IgD-negative memory B cell (primary cell): Measurements from ENCODE around the gene FAT1. TPM values are rescaled to one million over a fixed set of nuclear protein-coding genes. Genes with fewer than 3 reads are reported as not detected.

Source experiments
- H3K27ac Mint-ChIP-seq, 3 donors: one replicate each; pipeline ENCODE4 v1.8.0; 2020 to 2022; ENCODE audit warnings: mild to moderate bottlenecking in 3 of 3, mixed read lengths in 3 of 3, moderate library complexity in 1 of 3
- H3K27me3 Mint-ChIP-seq: one replicate; pipeline ENCODE4 v1.8.0; 2021; ENCODE audit warnings: mixed read lengths
- H3K36me3 Mint-ChIP-seq: one replicate; pipeline ENCODE4 v1.8.0; 2020; ENCODE audit warnings: mild to moderate bottlenecking, mixed read lengths
- H3K4me1 Mint-ChIP-seq, 3 donors: one replicate each; pipeline ENCODE4 v1.8.0; 2020 to 2022; ENCODE audit warnings: mixed read lengths in 3 of 3, mild to moderate bottlenecking in 1 of 3
- H3K4me3 Mint-ChIP-seq, 4 donors: one replicate each; pipeline ENCODE4 v1.8.0; 2020 to 2022; ENCODE audit warnings: mild to moderate bottlenecking in 4 of 4, mixed read lengths in 4 of 4, moderate library complexity in 3 of 4
- H3K9me3 Mint-ChIP-seq, 3 donors: one replicate each; pipeline ENCODE4 v1.8.0; 2020 to 2021; ENCODE audit warnings: mixed read lengths in 3 of 3, mild to moderate bottlenecking in 1 of 3
- polyA plus RNA-seq: library from polyadenylated mRNA; unstranded; fragments of 300-500 nt; fragmentation: Illumina TruSeq; gene quantifications from one replicate; pipeline ENCODE4 v1.2.3, GENCODE V29; 2021

FAT1 gene
- polyA plus RNA-seq, 1 donor from 2014 or later = not detected

DNA sequence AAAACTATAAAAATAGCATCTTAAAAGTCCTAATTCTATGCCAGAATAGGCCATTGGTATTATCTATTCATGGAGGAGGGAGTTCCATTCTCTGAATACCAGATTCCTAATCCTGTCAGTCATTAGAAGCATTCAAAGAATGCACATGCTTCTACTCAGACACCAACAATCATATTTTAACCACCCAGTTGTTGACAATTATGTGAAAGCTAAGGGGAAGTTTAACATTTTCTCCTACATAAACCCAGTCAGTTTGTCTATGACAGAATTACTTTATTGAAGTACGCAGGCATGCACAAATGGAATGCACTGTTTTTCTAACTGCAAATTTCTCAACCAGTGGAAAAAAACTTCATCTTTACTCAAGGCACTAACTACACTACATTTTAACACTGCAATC lies 98.7 kb downstream of the FAT1 start:
- H3K9me3 Mint-ChIP-seq = peaks cover 0 to 8% (median 0%) of the 10 kb centered on the region in 3 donors
- H3K27me3 Mint-ChIP-seq = no peaks in the 10 kb centered on the region
- peaks cover 2% of the 10 kb centered on the region for H3K36me3 Mint-ChIP-seq

DNA sequence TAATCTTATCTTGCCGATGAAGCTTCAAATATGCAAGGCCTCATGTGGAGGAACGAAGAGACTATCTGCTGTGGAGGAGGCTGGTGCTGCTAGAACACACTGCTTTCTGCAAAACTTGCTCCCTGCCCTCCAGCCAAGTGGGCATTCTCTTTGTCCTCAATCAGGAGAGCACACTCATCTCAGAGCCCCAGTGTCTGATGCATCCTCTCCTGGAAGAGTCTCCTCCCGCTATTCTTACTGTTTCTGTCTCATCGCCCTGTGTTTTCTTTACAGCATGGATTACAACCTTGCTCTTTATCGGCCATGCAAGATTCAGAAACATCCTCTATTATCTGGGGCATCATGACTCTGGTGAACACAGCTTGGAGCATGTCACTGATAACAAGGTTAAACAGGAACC lies 100.1 kb downstream of the FAT1 start:
- H3K4me3 Mint-ChIP-seq = no peak overlapping the region
- H3K27me3 Mint-ChIP-seq = no peaks in the 10 kb centered on the region
- peaks cover 0 to 1% (median 0%) of the 10 kb centered on the region in 3 donors for H3K4me1 Mint-ChIP-seq
- H3K9me3 Mint-ChIP-seq = peaks cover 0 to 4% (median 0%) of the 10 kb centered on the region in 3 donors
- H3K36me3 Mint-ChIP-seq = peaks cover 2% of the 10 kb centered on the region
- H3K27ac Mint-ChIP-seq = no peak overlapping the region

More for the DNA sequence above, 98.7 kb downstream of the FAT1 start:
- no peak overlapping the region for H3K4me3 Mint-ChIP-seq
- peaks cover 0 to 1% (median 0%) of the 10 kb centered on the region in 3 donors for H3K4me1 Mint-ChIP-seq
- H3K27ac Mint-ChIP-seq = no peak overlapping the region

DNA sequence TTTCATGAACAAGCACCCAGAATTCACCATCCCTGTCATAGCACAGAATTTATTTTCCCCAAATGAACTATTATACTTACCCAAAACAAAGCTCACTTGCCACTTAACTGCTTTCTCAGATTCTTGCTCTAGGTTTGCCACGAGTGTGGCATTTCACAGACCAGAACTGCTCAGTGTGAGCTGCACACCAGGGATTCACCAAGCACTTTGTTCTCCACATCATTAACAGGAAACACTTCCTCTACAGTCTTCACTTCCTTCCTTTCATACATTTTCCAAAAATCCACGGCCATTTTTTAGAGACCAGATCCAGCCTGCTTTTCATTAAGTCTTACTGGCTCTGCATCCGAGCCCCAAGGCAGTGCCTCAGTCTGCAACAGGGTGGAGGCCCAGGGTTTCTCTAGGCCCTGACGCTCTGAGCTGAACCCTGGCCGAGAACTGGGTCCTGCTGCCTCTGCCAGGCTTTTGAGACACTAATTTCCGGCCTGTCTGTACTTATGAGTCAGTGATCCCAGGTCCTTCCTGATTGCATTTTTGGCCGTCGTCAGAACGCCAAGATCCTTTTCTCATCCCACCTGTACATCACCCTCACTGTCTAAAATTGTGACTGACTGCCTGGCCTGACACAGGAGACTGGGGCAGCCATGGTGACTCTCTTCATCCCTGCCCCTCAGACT lies 100.7 kb downstream of the FAT1 start:
- peaks cover 0 to 1% (median 0%) of the 10 kb centered on the region in 3 donors for H3K4me1 Mint-ChIP-seq
- H3K27ac Mint-ChIP-seq = no peak overlapping the region
- no peak overlapping the region for H3K4me3 Mint-ChIP-seq
- H3K27me3 Mint-ChIP-seq = no peaks in the 10 kb centered on the region
- peaks cover 0 to 4% (median 0%) of the 10 kb centered on the region in 3 donors for H3K9me3 Mint-ChIP-seq
- peaks cover 2% of the 10 kb centered on the region for H3K36me3 Mint-ChIP-seq

DNA sequence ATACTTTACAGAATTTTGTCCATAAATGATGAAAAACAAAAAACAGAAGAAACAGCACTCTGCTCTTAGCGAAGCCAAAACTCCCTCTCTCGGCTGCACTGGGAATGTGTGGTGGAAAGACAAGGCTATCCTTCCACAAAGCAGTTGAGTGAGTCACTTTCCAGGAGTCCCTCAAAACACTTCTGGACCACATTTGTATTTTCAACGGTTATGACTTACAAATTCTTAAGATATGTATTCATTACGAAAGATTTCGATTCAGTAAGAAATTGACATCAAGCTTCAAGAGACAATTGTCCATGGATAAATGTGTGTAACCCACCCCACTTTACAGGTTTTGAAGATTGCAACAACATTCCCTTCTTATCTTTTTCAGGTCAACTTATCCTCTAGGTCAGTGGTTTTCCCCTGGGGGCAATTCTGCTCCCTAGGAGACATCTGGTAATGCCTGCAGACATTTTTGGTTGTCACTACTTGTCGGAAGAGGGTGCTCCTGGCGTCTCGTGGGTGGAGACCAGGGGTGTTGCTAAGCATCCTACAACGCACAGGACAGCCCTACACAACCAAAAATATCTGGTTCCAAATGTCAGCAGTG lies 101.6 kb downstream of the FAT1 start:
- Mint-ChIP-seq H3K27me3 (no peaks in the 10 kb centered on the region), H3K27ac (no peak overlapping the region), H3K36me3 (no peaks in the 10 kb centered on the region), H3K9me3 (peaks cover 0 to 7% (median 2%) of the 10 kb centered on the region in 3 donors), H3K4me3 (no peak overlapping the region), H3K4me1 (no peaks in the 10 kb centered on the region)

DNA sequence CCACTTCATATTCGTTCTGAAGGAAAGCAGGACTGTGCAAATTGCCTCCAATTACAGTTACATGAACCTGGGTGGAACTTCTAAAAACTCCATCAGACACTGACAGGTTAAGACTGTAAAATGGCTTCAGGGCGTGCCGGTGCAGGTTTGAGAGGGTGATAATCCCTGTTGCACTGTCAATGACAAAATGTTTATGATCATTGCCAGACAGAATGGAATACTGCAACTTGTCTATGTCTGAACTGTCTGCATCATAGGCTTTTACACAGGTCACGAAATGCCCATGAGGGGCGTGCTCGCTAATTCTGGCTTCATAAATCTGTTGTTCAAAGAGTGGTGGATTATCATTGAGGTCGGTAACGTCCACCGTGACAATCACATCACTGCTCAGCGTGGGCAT lies 104.6 kb downstream of the FAT1 start:
- Mint-ChIP-seq H3K4me3 (no peak overlapping the region), H3K4me1 (no peaks in the 10 kb centered on the region), H3K9me3 (peaks cover 3 to 7% (median 3%) of the 10 kb centered on the region in 3 donors), H3K36me3 (no peaks in the 10 kb centered on the region), H3K27ac (no peak overlapping the region), H3K27me3 (no peaks in the 10 kb centered on the region)

DNA sequence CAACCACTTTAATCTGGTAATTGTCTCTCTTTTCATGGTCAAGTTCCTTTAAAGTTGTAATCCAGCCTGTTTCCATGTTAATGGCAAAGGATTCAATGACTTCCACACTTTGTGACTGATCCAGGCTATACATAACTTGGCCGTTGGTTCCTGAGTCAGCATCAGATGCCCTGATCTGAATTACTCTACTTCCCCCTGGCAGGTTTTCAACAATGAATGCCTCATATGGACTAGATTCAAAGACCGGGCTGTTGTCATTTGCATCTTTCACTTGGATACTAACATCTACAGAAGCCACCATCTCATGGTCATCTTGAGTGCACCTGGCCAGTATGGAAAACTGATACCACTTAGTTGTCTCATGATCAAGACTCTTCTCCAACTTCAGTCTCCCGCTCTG lies 105.7 kb downstream of the FAT1 start:
- no peaks in the 10 kb centered on the region for H3K4me1 Mint-ChIP-seq
- no peaks in the 10 kb centered on the region for H3K27me3 Mint-ChIP-seq
- no peak overlapping the region for H3K4me3 Mint-ChIP-seq
- H3K27ac Mint-ChIP-seq = no peak overlapping the region
- H3K36me3 Mint-ChIP-seq = no peaks in the 10 kb centered on the region
- peaks cover 3 to 7% (median 3%) of the 10 kb centered on the region in 3 donors for H3K9me3 Mint-ChIP-seq

DNA sequence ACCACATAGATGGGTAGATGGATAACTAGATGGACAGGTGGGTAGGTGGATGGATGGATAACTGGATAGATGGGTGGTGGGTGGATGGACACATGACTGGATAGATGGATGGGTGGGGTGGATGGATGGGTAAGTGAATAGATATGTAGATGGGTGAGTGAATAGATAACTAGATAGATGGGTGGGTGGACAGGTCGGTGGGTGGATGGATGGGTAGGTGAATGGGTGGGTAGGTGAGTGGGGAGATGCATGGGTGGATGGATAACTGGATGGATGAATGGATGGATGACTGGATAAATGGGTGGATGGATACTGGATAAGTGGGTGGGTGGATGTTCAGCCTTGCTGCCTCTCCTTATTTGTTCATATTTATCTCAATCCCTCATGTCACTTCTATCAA lies 116.2 kb downstream of the FAT1 start:
- Mint-ChIP-seq H3K27ac (no peak overlapping the region), H3K4me1 (no peaks in the 10 kb centered on the region), H3K36me3 (no peaks in the 10 kb centered on the region), H3K4me3 (no peak overlapping the region), H3K9me3 (peaks cover 0 to 7% (median 2%) of the 10 kb centered on the region in 3 donors), H3K27me3 (no peaks in the 10 kb centered on the region)

DNA sequence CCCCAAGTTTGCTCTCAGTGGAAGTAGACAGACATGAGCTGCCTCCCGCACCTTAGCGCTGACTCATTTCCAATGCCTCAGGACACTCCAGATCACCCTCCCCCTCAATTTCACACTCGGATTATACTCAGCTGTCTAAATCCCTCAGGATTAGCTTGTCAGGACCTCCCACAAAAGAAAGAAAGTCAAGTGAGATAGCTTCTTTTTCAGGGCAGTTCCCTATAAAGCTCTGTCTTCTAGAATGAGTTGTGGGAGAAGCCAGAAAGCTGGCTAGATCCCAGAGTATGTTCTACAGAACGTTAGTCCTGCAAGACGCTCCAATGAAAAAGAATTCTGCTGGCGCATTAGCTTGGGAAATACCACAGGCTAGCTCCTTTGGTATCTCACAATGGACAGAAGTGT lies 117.1 kb downstream of the FAT1 start:
- H3K27ac Mint-ChIP-seq = peak overlapping the region in 1 of 3 donors; percentile 32
- no peak overlapping the region for H3K4me3 Mint-ChIP-seq
- peaks cover 0 to 7% (median 2%) of the 10 kb centered on the region in 3 donors for H3K9me3 Mint-ChIP-seq
- no peaks in the 10 kb centered on the region for H3K4me1 Mint-ChIP-seq
- H3K27me3 Mint-ChIP-seq = no peaks in the 10 kb centered on the region
- no peaks in the 10 kb centered on the region for H3K36me3 Mint-ChIP-seq

DNA sequence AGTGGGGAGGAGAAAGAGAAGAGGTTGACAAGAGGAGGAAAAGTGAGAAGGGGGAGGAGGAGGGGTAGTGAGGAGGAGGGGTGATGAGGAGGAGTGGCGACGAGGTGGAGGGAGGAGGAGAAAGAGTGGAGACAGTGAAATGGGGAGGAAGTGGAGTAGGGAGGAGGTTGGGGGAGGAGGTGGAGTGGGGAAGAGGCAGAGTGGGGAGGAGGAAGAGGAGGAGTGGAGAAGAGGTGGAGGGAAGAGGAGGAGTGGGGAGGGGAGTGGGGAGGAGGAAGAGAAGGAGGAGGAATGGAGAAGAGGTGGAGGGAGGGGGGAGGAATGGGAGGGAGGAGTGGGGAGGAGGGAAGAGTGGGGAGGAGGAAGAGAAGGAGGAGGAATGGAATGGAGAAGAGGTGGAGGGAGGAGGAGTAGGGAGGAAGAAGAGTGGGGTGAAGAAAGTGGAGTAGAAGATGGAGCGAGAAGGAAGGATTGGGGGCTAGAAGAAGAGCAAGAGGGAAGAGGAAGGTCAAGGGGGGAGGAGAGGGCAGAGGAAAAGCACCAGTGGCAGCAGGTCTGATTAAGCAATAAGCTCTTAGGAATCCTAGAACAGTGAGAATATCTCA lies 118.3 kb downstream of the FAT1 start:
- Mint-ChIP-seq H3K27ac (no peak overlapping the region), H3K27me3 (no peaks in the 10 kb centered on the region), H3K4me3 (no peak overlapping the region), H3K36me3 (no peaks in the 10 kb centered on the region), H3K9me3 (peaks cover 0 to 7% (median 2%) of the 10 kb centered on the region in 3 donors), H3K4me1 (no peaks in the 10 kb centered on the region)

DNA sequence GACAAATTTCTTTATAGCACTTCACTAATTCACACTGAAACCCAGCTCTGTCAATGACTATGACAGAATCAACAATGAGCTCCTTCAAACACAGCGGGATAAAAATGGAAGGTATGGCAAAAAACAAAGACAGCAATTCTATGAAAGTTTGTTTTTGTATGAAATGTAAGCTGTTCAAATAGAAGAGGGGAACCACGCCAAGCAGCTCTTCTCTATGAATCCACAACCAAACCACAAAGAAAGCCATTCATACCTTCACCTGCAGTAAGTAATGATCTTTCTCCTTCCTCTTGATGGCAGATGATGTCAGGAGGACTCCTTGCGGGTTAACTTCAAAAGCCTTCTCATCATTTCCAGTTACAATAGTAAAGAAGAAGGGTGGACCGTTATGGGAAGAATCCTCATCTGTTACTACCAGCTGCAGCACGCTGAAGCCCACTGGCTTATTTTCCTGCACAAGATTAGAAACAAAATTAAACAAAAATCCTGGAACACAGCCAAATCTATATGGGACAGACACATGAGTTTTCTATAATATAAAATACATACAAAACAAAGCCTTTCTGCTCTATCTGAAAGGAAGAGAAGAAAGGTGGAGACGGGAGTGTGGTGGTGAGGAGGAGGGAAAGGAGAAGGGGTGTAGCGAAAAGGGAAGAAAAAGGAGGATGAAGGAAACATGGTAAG lies 119.4 kb downstream of the FAT1 start:
- Mint-ChIP-seq H3K27me3 (no peaks in the 10 kb centered on the region), H3K4me3 (no peak overlapping the region), H3K27ac (no peak overlapping the region), H3K36me3 (no peaks in the 10 kb centered on the region), H3K9me3 (peaks cover 0 to 7% (median 0%) of the 10 kb centered on the region in 3 donors), H3K4me1 (no peaks in the 10 kb centered on the region)

DNA sequence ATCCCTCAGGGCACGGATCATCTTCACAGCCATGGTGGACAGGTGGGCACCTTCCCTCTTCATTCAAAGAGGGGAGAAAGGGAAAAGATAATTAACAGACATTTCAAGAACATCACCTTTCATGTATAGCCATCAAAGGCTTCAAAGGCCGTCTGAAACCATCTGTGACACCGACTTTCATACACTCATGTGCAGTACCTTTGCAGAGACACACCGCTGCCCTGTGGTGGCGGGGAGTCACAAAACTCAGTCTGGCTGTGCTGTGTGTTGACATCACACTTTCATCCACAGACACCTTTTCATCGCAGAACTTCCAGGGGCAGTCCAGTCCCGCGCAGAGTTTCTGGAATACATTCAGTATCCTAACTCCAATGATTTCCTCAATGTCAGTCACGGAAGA lies 120.7 kb downstream of the FAT1 start:
- no peaks in the 10 kb centered on the region for H3K4me1 Mint-ChIP-seq
- peaks cover 0 to 4% (median 0%) of the 10 kb centered on the region in 3 donors for H3K9me3 Mint-ChIP-seq
- no peaks in the 10 kb centered on the region for H3K27me3 Mint-ChIP-seq
- no peaks in the 10 kb centered on the region for H3K36me3 Mint-ChIP-seq
- peak overlapping the region in 1 of 4 donors; percentile 45 for H3K4me3 Mint-ChIP-seq
- no peak overlapping the region for H3K27ac Mint-ChIP-seq

DNA sequence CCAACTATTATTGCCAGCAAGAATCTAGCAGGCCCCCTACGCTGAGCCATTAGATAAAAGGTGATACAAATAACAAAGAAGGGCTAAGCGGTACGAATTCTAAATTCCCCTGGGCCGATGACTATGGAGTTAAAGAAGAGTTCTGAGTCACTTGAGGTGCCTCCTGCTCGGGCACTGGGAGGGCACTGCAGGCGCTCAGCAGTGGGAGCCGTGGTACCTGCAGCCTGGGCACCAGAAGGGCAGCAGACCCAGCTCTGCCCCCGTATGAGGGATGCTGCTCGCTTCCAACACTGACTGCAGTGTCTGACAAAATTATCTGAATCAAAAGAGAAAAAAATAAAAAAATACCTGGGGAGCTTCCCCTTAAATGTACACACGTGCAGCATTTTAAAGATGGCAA lies 124.2 kb downstream of the FAT1 start:
- Mint-ChIP-seq H3K27ac (no peak overlapping the region), H3K36me3 (no peaks in the 10 kb centered on the region), H3K9me3 (peaks cover 0 to 4% (median 0%) of the 10 kb centered on the region in 3 donors), H3K4me1 (no peaks in the 10 kb centered on the region), H3K27me3 (no peaks in the 10 kb centered on the region), H3K4me3 (no peak overlapping the region)

DNA sequence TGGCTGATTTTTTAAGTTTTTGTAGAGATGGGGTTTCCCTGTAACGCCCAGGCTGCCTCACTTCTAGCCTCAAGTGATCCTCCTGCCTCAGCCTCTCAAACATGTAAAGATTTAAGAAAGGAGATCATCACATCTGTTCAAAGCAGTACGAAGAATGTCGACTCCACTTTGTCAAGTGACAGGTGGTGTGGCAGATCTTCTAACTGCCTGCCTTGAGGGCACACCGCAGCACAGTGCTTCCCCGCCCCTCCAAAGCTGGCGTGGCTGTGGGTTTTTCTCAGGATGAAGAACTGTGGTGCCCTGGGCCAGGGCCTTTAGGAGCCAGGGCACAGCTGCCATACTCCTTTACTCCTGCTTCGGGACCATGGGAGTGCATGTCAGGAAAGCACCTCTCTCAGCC lies 125.0 kb downstream of the FAT1 start:
- H3K4me3 Mint-ChIP-seq = no peak overlapping the region
- peaks cover 0 to 4% (median 0%) of the 10 kb centered on the region in 3 donors for H3K9me3 Mint-ChIP-seq
- no peaks in the 10 kb centered on the region for H3K27me3 Mint-ChIP-seq
- H3K4me1 Mint-ChIP-seq = no peaks in the 10 kb centered on the region
- no peak overlapping the region for H3K27ac Mint-ChIP-seq
- no peaks in the 10 kb centered on the region for H3K36me3 Mint-ChIP-seq

DNA sequence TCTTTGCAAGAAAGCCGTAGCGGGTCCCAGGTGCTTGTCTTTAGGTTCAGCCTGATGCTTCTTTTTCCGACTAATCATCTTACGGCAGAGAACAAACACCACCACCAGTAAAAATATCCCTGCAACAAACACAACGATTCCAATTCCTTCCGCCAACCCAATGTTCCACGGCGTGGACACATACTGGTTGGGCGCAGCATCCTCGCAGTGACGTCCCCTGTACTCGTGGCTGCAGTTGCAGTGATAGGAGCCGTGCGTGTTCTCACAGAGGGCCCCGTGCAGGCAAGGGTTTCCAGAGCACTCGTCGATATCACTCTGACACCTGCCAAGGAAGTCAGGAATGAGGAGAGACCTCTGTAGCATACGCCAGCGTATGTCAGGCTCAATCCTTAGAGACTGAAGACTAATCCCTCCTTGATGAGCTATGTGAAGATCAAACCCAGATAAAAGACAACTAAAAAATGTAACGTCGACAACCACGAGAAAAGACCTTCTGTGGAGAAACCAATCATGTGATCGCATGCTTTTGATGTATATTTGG lies 126.7 kb downstream of the FAT1 start:
- no peaks in the 10 kb centered on the region for H3K4me1 Mint-ChIP-seq
- H3K36me3 Mint-ChIP-seq = no peaks in the 10 kb centered on the region
- H3K27me3 Mint-ChIP-seq = no peaks in the 10 kb centered on the region
- H3K4me3 Mint-ChIP-seq = no peak overlapping the region
- no peak overlapping the region for H3K27ac Mint-ChIP-seq
- H3K9me3 Mint-ChIP-seq = peaks cover 0 to 4% (median 0%) of the 10 kb centered on the region in 3 donors

DNA sequence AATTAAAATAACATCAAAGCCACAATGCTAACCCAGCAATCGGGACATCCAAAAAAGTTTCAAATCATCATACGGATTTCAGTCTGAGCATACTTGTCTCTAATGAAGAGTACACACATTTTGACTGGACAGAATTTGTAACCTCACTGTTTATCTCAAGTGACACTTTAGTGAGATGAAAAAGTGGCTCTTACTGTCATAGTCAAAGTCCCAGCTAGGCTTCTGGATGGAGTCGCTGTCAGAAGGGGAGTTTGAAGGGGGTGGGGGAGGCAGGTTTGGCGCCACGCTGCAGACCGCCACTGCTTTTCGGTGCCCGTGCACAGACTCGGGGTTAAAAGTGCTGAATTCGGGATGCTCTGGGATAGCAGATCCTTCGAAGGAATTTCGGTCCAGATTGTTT lies 127.3 kb downstream of the FAT1 start:
- Mint-ChIP-seq H3K27me3 (no peaks in the 10 kb centered on the region), H3K4me1 (no peaks in the 10 kb centered on the region), H3K27ac (no peak overlapping the region), H3K36me3 (no peaks in the 10 kb centered on the region), H3K9me3 (peaks cover 0 to 4% (median 0%) of the 10 kb centered on the region in 3 donors), H3K4me3 (no peak overlapping the region)
